ENCODE measurements around the gene ZC3H18.

GRCh38 chr16:88538366-88539060, 31.7 kb upstream of the ZC3H18 start:
- no peak for TF ChIP-seq POLR2AphosphoS5 (IDR thresholded peaks at IDR 0.05)
- TF ChIP-seq CTCF (IDR thresholded peaks at IDR 0.05): no peak
- TF ChIP-seq POLR2A (IDR thresholded peaks at IDR 0.05): no peak
- no peak for TF ChIP-seq EP300 (IDR thresholded peaks at IDR 0.05)
